ENCODE measurements around the gene FUZ. TPM values are rescaled to one million over a fixed set of nuclear protein-coding genes. Genes with fewer than 3 reads are reported as not detected.

The FUZ gene
- total RNA-seq, 2 donors from 2014 or later = 7.4 to 14.9 TPM

DNA sequence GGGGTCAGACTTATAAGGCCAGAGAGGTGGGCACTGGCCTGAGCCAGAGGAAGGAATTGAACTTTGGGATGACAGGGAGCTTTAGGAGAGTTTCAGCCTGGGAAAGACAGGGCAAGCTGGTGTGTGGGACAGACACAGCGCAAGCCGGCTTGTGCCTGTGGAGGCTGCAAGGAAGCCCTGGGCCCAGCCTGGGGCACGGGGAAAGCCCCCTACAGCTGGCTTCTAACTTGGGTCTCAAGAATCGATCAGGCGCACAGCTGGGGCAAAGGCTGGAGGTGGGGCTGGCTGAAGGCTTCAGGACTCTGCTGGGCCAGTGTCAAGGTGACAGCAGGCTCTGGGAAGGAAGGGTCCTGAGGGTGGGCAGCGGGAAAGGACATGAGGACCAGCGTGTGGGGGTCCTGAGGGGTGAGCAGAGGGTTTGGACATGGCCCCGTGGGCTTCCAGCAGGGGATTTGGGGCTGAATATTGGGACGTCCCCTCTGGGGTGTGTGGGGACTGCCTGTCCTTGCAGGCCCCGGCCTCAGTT is 40.8 kb upstream of the FUZ start:
- H3K4me3 ChIP-seq = no peak overlapping the region
- DNase-seq = peak; percentile 21
- no peaks in the 10 kb centered on the region for H3K9me3 ChIP-seq
- intact Hi-C loops (cut with DNase I) = no loop called here
- peaks cover 11% of the 10 kb centered on the region for H3K36me3 ChIP-seq
- no peaks in the 10 kb centered on the region for H3K27me3 ChIP-seq
- no peak overlapping the region for H3K9ac ChIP-seq (ENCODE audit: low read depth in 2 of 2, low read length in 2 of 2)
- H3K4me1 ChIP-seq = peaks cover 7% of the 10 kb centered on the region
- TF ChIP-seq, protein P1, sequence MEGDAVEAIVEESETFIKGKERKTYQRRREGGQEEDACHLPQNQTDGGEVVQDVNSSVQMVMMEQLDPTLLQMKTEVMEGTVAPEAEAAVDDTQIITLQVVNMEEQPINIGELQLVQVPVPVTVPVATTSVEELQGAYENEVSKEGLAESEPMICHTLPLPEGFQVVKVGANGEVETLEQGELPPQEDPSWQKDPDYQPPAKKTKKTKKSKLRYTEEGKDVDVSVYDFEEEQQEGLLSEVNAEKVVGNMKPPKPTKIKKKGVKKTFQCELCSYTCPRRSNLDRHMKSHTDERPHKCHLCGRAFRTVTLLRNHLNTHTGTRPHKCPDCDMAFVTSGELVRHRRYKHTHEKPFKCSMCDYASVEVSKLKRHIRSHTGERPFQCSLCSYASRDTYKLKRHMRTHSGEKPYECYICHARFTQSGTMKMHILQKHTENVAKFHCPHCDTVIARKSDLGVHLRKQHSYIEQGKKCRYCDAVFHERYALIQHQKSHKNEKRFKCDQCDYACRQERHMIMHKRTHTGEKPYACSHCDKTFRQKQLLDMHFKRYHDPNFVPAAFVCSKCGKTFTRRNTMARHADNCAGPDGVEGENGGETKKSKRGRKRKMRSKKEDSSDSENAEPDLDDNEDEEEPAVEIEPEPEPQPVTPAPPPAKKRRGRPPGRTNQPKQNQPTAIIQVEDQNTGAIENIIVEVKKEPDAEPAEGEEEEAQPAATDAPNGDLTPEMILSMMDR (IDR thresholded peaks at IDR 0.05) = no peak
- no peak overlapping the region for H3K27ac ChIP-seq

DNA sequence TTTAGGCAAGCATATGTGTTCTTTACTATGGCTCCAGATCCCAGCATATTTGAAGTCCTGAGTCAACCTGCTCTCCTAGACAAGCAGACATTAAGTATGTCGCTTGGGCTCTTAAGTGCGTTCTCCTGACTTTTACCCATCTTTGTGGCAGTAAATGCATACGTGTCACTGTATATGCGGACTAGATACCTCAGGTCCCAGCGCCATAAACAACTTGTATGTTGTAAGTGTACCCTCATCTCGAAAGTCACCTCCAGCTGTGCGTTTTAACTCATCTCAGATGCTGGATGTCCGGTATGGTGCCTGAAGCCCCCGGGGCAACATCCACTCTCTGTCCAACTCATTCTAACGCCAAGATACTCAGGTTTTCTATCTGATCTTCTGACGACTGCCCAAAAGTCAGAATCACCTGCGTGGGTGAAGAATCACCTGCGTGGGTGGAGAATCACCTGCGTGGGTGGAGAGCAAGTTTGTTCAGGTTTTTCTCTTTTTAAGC is 39.6 kb upstream of the FUZ start:
- H3K27ac ChIP-seq = no peak overlapping the region
- intact Hi-C loops (cut with DNase I) = no loop called here

DNA sequence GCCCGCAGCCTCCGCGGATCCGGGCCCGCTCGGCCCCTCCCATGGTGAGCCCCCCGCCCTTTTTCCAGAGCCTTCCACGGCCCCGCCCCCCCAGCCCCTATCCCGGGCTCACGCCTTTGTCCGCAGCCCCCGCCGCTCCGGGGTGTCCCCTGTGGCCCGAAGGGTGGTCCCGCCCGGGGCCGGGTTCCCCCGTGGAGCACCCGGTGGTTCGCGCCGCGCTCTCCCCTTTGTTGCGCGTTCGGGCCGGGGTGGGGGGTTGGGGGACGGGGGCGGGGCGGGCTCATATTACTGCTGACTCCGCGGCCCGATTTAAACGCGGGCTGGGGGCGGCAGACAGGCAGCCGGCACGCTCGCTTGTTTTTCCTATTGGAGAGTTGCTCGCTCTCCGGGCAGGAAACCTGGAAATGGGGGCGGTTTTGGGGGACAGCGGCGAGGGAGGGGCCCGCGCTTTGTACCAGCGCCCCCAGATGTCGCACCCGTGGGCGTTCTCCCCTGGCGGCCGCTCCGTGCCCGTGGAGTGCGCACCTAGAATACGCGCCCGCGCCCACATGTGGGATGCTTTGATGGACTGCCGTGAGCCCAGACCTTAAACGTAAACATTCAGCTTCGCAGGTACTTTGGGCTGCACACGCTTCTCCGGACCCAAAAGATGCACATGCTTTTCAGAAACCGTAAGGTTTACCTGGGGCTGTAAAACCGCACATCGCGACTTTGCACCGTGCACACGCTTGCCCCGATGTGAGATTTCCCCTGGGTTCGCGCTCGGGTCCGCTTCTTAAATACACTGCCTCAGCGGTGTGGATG is 38.6 kb upstream of the FUZ start:
- Histone ChIP-seq H3K27ac (peak overlapping the region; percentile 92), H3K4me1 (peaks cover 7% of the 10 kb centered on the region), H3K4me3 (peak overlapping the region; percentile 71), H3K27me3 (no peaks in the 10 kb centered on the region), H3K36me3 (peaks cover 3% of the 10 kb centered on the region), H3K9me3 (no peaks in the 10 kb centered on the region), H3K9ac (ENCODE audit: low read depth in 2 of 2, low read length in 2 of 2) (peak overlapping the region; percentile 68 to 100)
- peak; percentile 52 for DNase-seq
- intact Hi-C loops (cut with DNase I) = no loop called here
- TF ChIP-seq, protein P1 (IDR thresholded peaks at IDR 0.05) = no peak

More for the DNA sequence above, 39.6 kb upstream of the FUZ start:
- H3K4me3 ChIP-seq = no peak overlapping the region
- H3K27me3 ChIP-seq = no peaks in the 10 kb centered on the region
- peaks cover 7% of the 10 kb centered on the region for H3K4me1 ChIP-seq
- no peak for DNase-seq
- TF ChIP-seq, protein P1 (IDR thresholded peaks at IDR 0.05) = no peak
- H3K9ac ChIP-seq (ENCODE audit: low read depth in 2 of 2, low read length in 2 of 2) = peak overlapping the region; percentile 60 to 68
- H3K9me3 ChIP-seq = no peaks in the 10 kb centered on the region
- H3K36me3 ChIP-seq = peaks cover 11% of the 10 kb centered on the region

DNA sequence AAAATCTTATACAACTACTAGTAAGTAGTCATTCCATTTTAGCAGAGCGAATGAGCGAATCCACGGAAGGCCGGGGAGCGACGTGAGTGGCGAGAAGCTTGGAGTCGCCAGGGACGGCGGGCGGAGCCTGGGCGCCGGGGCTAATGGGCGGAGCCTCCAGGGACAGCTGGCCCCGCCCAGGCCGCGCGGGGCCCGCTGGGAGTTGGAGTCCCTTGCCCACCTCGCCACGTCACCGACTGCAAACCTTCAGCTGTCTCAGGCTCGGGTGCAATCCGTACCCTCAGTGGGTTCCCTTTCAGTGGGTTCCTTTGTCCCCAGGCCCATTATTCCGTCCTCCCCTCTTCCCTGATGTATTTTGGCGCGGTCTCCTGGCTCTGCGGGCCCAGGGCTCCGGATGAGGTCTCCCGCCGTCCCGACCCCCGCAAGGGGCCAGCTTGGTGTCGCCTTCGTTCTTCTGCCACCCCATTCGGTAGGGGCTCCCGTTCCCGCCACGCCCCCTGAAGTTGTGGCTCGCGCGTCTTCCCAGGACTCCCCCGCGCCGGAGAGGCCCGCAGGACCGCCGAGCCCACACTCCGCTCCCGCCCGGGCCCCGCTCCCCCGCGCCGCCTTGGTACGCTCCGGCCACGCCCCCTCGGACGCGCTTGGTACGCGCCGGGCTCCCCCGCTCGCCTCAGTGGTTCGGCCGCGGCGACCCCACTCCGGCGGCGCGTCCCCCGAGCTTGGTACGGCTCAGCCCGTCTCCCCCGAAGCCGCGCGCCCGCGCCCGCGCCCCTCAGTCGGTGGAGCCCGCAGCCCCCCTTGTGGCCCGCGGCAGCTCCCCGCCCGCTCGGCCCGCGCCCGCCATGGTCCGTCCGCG is 37.6 kb upstream of the FUZ start, which contains the start of gene PTOV1:
Gene PTOV1 (plus strand): TSS at position 673 of the 856 bp plus-strand sequence.
- intact Hi-C loops (cut with DNase I) = no loop called here
- no peaks in the 10 kb centered on the region for H3K36me3 ChIP-seq
- peak; percentile 92 for DNase-seq
- peak within 1 kb of the TSS; percentile 92 to 100 for H3K9ac ChIP-seq (ENCODE audit: low read depth in 2 of 2, low read length in 2 of 2)
- H3K4me1 ChIP-seq = peaks cover 7% of the 10 kb centered on the region
- peak within 1 kb of the TSS; percentile 71 for H3K4me3 ChIP-seq
- H3K27ac ChIP-seq = peak within 1 kb of the TSS; percentile 92
- H3K9me3 ChIP-seq = no peaks in the 10 kb centered on the region
- no peaks in the 10 kb centered on the region for H3K27me3 ChIP-seq
- TF ChIP-seq, protein P1 (IDR thresholded peaks at IDR 0.05) = no peak

DNA sequence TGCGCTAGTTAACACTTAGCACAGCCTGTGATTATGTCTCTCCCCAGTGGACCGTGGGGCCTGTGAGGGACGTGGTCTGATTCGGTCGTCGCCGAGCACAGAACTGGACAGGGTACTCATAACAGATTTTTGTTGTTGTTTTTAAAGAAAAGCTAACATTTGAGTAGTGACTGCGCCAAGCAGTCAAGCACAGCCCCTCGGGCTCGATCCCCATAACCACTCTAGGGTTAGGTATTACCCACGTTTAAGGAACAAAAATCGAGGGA is 37.1 kb upstream of the FUZ start:
- peak; percentile 33 for DNase-seq
- H3K9ac ChIP-seq (ENCODE audit: low read depth in 2 of 2, low read length in 2 of 2) = peak overlapping the region in 1 of 2 donors; percentile 92
- no peaks in the 10 kb centered on the region for H3K27me3 ChIP-seq
- peak overlapping the region; percentile 92 for H3K27ac ChIP-seq
- no peaks in the 10 kb centered on the region for H3K9me3 ChIP-seq
- H3K4me3 ChIP-seq = peak overlapping the region; percentile 71
- peaks cover 7% of the 10 kb centered on the region for H3K4me1 ChIP-seq
- H3K36me3 ChIP-seq = no peaks in the 10 kb centered on the region
- intact Hi-C loops (cut with DNase I) = no loop called here
- TF ChIP-seq, protein P1 (IDR thresholded peaks at IDR 0.05) = no peak

Measured in colonic mucosa (tissue), 4 donors.